Lower lobe of right lung (tissue), 2 donors: ENCODE data around the gene LMTK3. TPM values are rescaled to one million over a fixed set of nuclear protein-coding genes. Genes with fewer than 3 reads are reported as not detected.

ENCODE experiments used
- ATAC-seq, 2 donors: fragments of 200-7000 bp; cut with Tn5 transposase; one replicate each; pipeline ENCODE4 v1.9.1; 2020 to 2022; ENCODE audit warnings: mild to moderate bottlenecking in 2 of 2, moderate library complexity in 2 of 2
- DNase-seq: peaks from one replicate; pipeline ENCODE4 v3.0.0-alpha.2; 2020
- H3K27ac ChIP-seq: fragments of 200-600 bp; one replicate; pipeline ENCODE4 v1.8.0; 2022
- H3K27me3 ChIP-seq: fragments of 200-600 bp; one replicate; pipeline ENCODE4 v1.8.0; 2022; ENCODE audit warnings: low read depth
- H3K36me3 ChIP-seq: fragments of 200-600 bp; one replicate; pipeline ENCODE4 v1.8.0; 2022; ENCODE audit warnings: mild to moderate bottlenecking
- H3K4me1 ChIP-seq: fragments of 200-600 bp; one replicate; pipeline ENCODE4 v1.8.0; 2022
- H3K4me3 ChIP-seq: fragments of 200-600 bp; one replicate; pipeline ENCODE4 v1.8.0; 2022; ENCODE audit warnings: mild to moderate bottlenecking
- H3K9me3 ChIP-seq: fragments of 200-600 bp; one replicate; pipeline ENCODE4 v1.8.0; 2022
- CTCF ChIP-seq: fragments of 200-600 bp; IDR thresholded peaks from one replicate; pipeline ENCODE4 v1.8.0; 2022; ENCODE audit warnings: antibody characterized with exemption, mild to moderate bottlenecking
- intact Hi-C: fragments of 100-400 bp; cut with DNase I; formaldehyde crosslinking; loops from one replicate; pipeline ENCODE4 v1.11.0; 2022
- total RNA-seq: library from RNA; stranded (reverse); fragmentation: NEBNext Ultra II Directional; extraction: Animal tissue kit (Norgen Biotek cat#: 25700); gene quantifications from one replicate; pipeline ENCODE4 v1.2.1, GENCODE V29; 2021
- donor health status: DM: no; HTN: yes; CAD: no; lungs with severe emphysema.

Gene LMTK3
- total RNA-seq, 1 donor from 2014 or later = 7.1 TPM

GRCh38 chr19:48471836-48472235 lies 39.8 kb downstream of the LMTK3 start:
- no peak for TF ChIP-seq CTCF
- Histone ChIP-seq H3K27ac (no peak overlapping the region), H3K4me1 (peaks cover 30% of the 10 kb centered on the region), H3K27me3 (no peaks in the 10 kb centered on the region), H3K36me3 (peaks cover 68% of the 10 kb centered on the region), H3K9me3 (no peaks in the 10 kb centered on the region), H3K4me3 (no peak overlapping the region)
- DNase-seq (no peak), ATAC-seq (no peak)
- intact Hi-C loops = no loop called here

- intact Hi-C loops = no loop called here
- Histone ChIP-seq H3K4me1 (peaks cover 30% of the 10 kb centered on the region), H3K4me3 (peak overlapping the region; percentile 99), H3K36me3 (peaks cover 58% of the 10 kb centered on the region), H3K27me3 (no peaks in the 10 kb centered on the region), H3K9me3 (no peaks in the 10 kb centered on the region), H3K27ac (no peak overlapping the region)
- DNase-seq (no peak), ATAC-seq (no peak)
- TF ChIP-seq CTCF = no peak
Measured at GRCh38 chr19:48470856-48471255, 40.8 kb downstream of the LMTK3 start.

GRCh38 chr19:48469934-48470680 lies 41.5 kb downstream of the LMTK3 start:
- peaks cover 30% of the 10 kb centered on the region for H3K4me1 ChIP-seq
- H3K4me3 ChIP-seq = peak overlapping the region; percentile 99
- TF ChIP-seq CTCF = no peak
- peaks cover 51% of the 10 kb centered on the region for H3K36me3 ChIP-seq
- H3K27me3 ChIP-seq = no peaks in the 10 kb centered on the region
- no peaks in the 10 kb centered on the region for H3K9me3 ChIP-seq
- peak overlapping the region; percentile 99 for H3K27ac ChIP-seq
- ATAC-seq (no peak), DNase-seq (no peak)
- intact Hi-C loops = no loop called here

GRCh38 chr19:48469289-48469881 lies 42.2 kb downstream of the LMTK3 start, which contains the start of gene CYTH2:
TSS of gene CYTH2 (plus strand) at chr19:48469369. CDS start at chr19:48469508, 139 bp downstream.
- peaks cover 44% of the 10 kb centered on the region for H3K36me3 ChIP-seq
- H3K27ac ChIP-seq = peak within 1 kb of the TSS; percentile 99
- peak within 1 kb of the TSS; percentile 99 for H3K4me3 ChIP-seq
- no peaks in the 10 kb centered on the region for H3K9me3 ChIP-seq
- no peaks in the 10 kb centered on the region for H3K27me3 ChIP-seq
- peak; percentile 84 to 87 for ATAC-seq
- TF ChIP-seq CTCF = no peak
- DNase-seq = peak; percentile 91
- peaks cover 30% of the 10 kb centered on the region for H3K4me1 ChIP-seq
- intact Hi-C loops = no loop called here

GRCh38 chr19:48468772-48469288 lies 42.8 kb downstream of the LMTK3 start:
- Histone ChIP-seq H3K27ac (peak overlapping the region; percentile 99), H3K9me3 (no peaks in the 10 kb centered on the region), H3K4me3 (peak overlapping the region; percentile 99), H3K27me3 (no peaks in the 10 kb centered on the region), H3K36me3 (peaks cover 38% of the 10 kb centered on the region), H3K4me1 (peaks cover 30% of the 10 kb centered on the region)
- ATAC-seq (peak; percentile 97), DNase-seq (peak; percentile 100)
- intact Hi-C loops = no loop called here
- no peak for TF ChIP-seq CTCF
